Cardiac fibroblast (primary cell): Measurements from ENCODE around the gene PCGF1.

Experiments used
- DNase-seq, 2 donors: peaks; one replicate each; pipeline versions ENCODE4 v3.0.0 to v3.0.0-alpha.2; 2010; ENCODE audit warnings: low read depth in 2 of 2
- H3K4me3 ChIP-seq, 2 donors: replicated peaks in 1 of 2; 1 replicate in 1 of 2; 2 replicates in 1 of 2; pipeline ENCODE4 v1.5.1; 2011; ENCODE audit warnings: low read depth in 2 of 2, low read length in 2 of 2, mild to moderate bottlenecking in 2 of 2, moderate library complexity in 1 of 2
- CTCF ChIP-seq: IDR thresholded peaks from one replicate; pipeline ENCODE4 v1.5.1; 2011; ENCODE audit warnings: low read depth, mild to moderate bottlenecking, low read length, inconsistent platforms

The PCGF1 gene

GRCh38 chr2:74510272-74510671 is 2.8 kb upstream of the PCGF1 start:
- no peak overlapping the region for H3K4me3 ChIP-seq
- no peak for TF ChIP-seq CTCF
- DNase-seq = no peak

GRCh38 chr2:74507926-74508520 is 528 bp upstream of the PCGF1 start:
- TF ChIP-seq CTCF = no peak
- peak; percentile 41 to 46 for DNase-seq
- peak overlapping the region; percentile 97 for H3K4me3 ChIP-seq

- no peak for DNase-seq
- peak overlapping the region; percentile 13 to 17 for H3K4me3 ChIP-seq
- no peak for TF ChIP-seq CTCF
These were observed 1.8 kb downstream of the PCGF1 start for GRCh38 chr2:74505448-74506246.

GRCh38 chr2:74504591-74504990 is 2.9 kb downstream of the PCGF1 start:
- TF ChIP-seq CTCF = no peak
- peak in 1 of 2 donors; percentile 22 for DNase-seq
- peak overlapping the region; percentile 67 to 69 for H3K4me3 ChIP-seq

- peak overlapping the region; percentile 67 to 69 for H3K4me3 ChIP-seq
- peak; percentile 38 to 56 for DNase-seq
- TF ChIP-seq CTCF = no peak
These were observed 3.7 kb downstream of the PCGF1 start for GRCh38 chr2:74503506-74504475.

GRCh38 chr2:74502720-74503505 is 4.6 kb downstream of the PCGF1 start:
- TF ChIP-seq CTCF = peak; percentile 34
- H3K4me3 ChIP-seq = peak overlapping the region; percentile 67 to 69
- peak; percentile 90 to 92 for DNase-seq
